Stimulated activated CD4-positive, alpha-beta T cell treated with anti-CD3 and anti-CD28 coated beads, TNF-alpha, amount 100 ng/mL, for 24 hours (primary cell): Measurements from ENCODE around the gene ARMH3.

Source experiments
- DNase-seq, 3 experiments: peaks; one replicate each; pipeline ENCODE4 v3.0.0-alpha.2; 2020; ENCODE audit warnings: low read depth in 3 of 3

ARMH3 gene

DNA sequence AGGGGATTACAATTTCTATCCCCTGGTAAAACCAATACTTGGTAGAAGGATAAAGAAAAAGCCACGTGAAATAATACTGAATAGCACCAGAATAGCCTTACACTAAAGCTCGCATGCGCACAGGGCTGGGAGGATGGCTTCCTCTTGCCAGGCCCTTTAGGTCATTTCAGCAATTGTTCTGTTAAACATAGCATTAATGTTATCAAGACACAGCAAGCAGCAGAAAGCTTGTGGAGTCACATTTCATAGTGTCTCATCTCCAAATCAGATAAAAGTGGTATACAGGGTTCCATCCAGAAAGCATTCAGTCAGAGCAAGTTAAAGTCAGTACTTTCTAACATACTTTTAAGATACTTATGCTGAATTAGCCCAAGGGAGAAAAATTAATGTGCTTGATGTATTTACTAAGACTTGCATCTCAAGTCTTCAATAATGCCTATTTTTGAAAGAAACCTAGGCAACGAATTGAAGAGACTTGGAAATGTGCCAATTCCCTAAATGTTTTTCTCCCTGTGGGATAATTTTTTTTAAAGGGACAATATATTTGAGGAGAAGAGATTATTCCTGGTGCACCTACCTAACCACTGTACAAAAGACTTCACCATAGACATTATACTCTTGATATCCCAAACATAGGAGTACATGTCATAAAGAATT is 258.4 kb downstream of the ARMH3 start:
- no peak for DNase-seq
